T-cell (primary cell): ENCODE data around the gene RPL10A. TPM values are rescaled to one million over a fixed set of nuclear protein-coding genes. Genes with fewer than 3 reads are reported as not detected.

Experiments used
- ATAC-seq, 4 experiments: fragments of 200-7000 bp in 3 of 4; fragments of 150-1000 bp in 1 of 4; cut with Tn5 transposase; replicated peaks in 1 of 4; 1 replicate in 3 of 4; 2 replicates in 1 of 4; pipeline ENCODE4 v1.10.0; 2021; ENCODE audit warnings: moderate library complexity in 3 of 4, mild to moderate bottlenecking in 2 of 4, moderate number of reproducible peaks in 1 of 4
- CTCF ChIA-PET, 2 donors: fragments of 300-600 bp; sonication (Branson Sonifier 250); formaldehyde crosslinking; loops; one replicate each; lab custom pipeline; 2022; ENCODE audit warnings: antibody characterized with exemption in 2 of 2; lab: Charles Lee
- POLR2A ChIA-PET, 2 donors: fragments of 300-600 bp; sonication (Branson Sonifier 250); formaldehyde crosslinking; loops; one replicate each; lab custom pipeline; 2022; ENCODE audit warnings: antibody characterized with exemption in 2 of 2; lab: Charles Lee
- DNase-seq, 35 experiments: peaks; one replicate each; pipeline versions ENCODE4 v3.0.0 to v3.0.0-alpha.2; 2013 to 2023
- H3K27ac ChIP-seq: one replicate; pipeline ENCODE4 v1.5.1; 2013; ENCODE audit warnings: low read length
- H3K27me3 ChIP-seq, 2 experiments: replicated peaks in 1 of 2; 1 replicate in 1 of 2; 2 replicates in 1 of 2; pipeline versions ENCODE4 v1.6.1 to v1.7.0; 2013; ENCODE audit warnings: low read length in 1 of 2, mixed read lengths in 1 of 2; ENCODE audit not compliant: control insufficient read depth in 2 of 2, insufficient read depth in 2 of 2; ENCODE audit errors: extremely low read depth in 1 of 2
- H3K36me3 ChIP-seq, 2 donors: 1 replicate in 1 of 2; 2 replicates in 1 of 2; pipeline versions ENCODE4 v1.6.1 to v1.7.0; 2013; ENCODE audit warnings: low read length in 1 of 2; ENCODE audit not compliant: control insufficient read depth in 2 of 2, insufficient read depth in 1 of 2; ENCODE audit errors: extremely low read depth in 1 of 2
- H3K4me1 ChIP-seq, 2 experiments: 1 replicate in 1 of 2; 2 replicates in 1 of 2; pipeline versions ENCODE4 v1.6.1 to v1.7.0; 2013; ENCODE audit warnings: low read length in 2 of 2, mixed read lengths in 1 of 2; ENCODE audit not compliant: insufficient read depth in 2 of 2, control insufficient read depth in 1 of 2; ENCODE audit errors: extremely low read depth in 1 of 2
- H3K4me3 ChIP-seq, 2 donors: 1 replicate in 1 of 2; 2 replicates in 1 of 2; pipeline versions ENCODE4 v1.5.1 to v1.7.0; 2013; ENCODE audit warnings: mild to moderate bottlenecking in 2 of 2, low read length in 1 of 2, moderate library complexity in 1 of 2; ENCODE audit not compliant: control insufficient read depth in 1 of 2; ENCODE audit errors: extremely low read depth in 1 of 2
- H3K9me3 ChIP-seq: 2 replicates; pipeline ENCODE4 v1.7.0; 2013
- H3K27ac Mint-ChIP-seq, 2 donors: one replicate each; pipeline ENCODE4 v1.8.0; 2020 to 2021; ENCODE audit warnings: mild to moderate bottlenecking in 2 of 2, mixed read lengths in 2 of 2
- H3K27me3 Mint-ChIP-seq, 2 donors: one replicate each; pipeline ENCODE4 v1.8.0; 2021 to 2022; ENCODE audit warnings: mixed read lengths in 2 of 2
- H3K36me3 Mint-ChIP-seq: one replicate; pipeline ENCODE4 v1.8.0; 2021; ENCODE audit warnings: mixed read lengths
- H3K4me1 Mint-ChIP-seq, 3 donors: one replicate each; pipeline ENCODE4 v1.8.0; 2020 to 2022; ENCODE audit warnings: mixed read lengths in 3 of 3, mild to moderate bottlenecking in 1 of 3
- H3K4me3 Mint-ChIP-seq, 3 donors: one replicate each; pipeline ENCODE4 v1.8.0; 2020 to 2022; ENCODE audit warnings: mild to moderate bottlenecking in 3 of 3, mixed read lengths in 3 of 3, moderate library complexity in 3 of 3
- H3K9me3 Mint-ChIP-seq, 3 donors: one replicate each; pipeline ENCODE4 v1.8.0; 2020 to 2022; ENCODE audit warnings: mixed read lengths in 3 of 3
- WGBS: methylation state at CpG from one replicate; pipeline ENCODE4 v1.1.5; 2013; ENCODE audit warnings: missing lambda C conversion rate; ENCODE audit not compliant: insufficient coverage; 5-methylcytosine and 5-hydroxymethylcytosine counted together
- total RNA-seq, 35 experiments: library from RNA in 6 of 35; stranded (reverse) in 6 of 35; fragments of 120-200 nt in 1 of 35; gene quantifications; one replicate each; pipeline versions ENCODE4 v1.2.1 to v1.2.4 and lab custom pipeline; 2013 to 2026

Gene RPL10A
- total RNA-seq, 5 donors from 2014 or later (not counting 1 experiment from before 2014, with no cell fraction given): 1,890 to 2,203 (median 2,081) TPM

GRCh38 chr6:35475573-35475972 lies 7.4 kb downstream of the RPL10A start:
- ChIA-PET CTCF (no interaction called here), POLR2A (no interaction called here)
- no CpG with 5 or more reads among the region's 4 CpGs for WGBS
- H3K36me3 Mint-ChIP-seq: peaks cover 12% of the 10 kb centered on the region
- DNase-seq (no peak), ATAC-seq (peak in 1 of 4 experiments; percentile 6)
- H3K27me3 Mint-ChIP-seq: no peaks in the 10 kb centered on the region
- H3K27ac Mint-ChIP-seq: no peak overlapping the region
- H3K4me1 ChIP-seq: peaks cover 0 to 16% of the 10 kb centered on the region in 2 experiments
- H3K27ac ChIP-seq: no peak overlapping the region
- H3K4me3 ChIP-seq: no peak overlapping the region
- no peak overlapping the region for H3K4me3 Mint-ChIP-seq
- H3K9me3 ChIP-seq: no peaks in the 10 kb centered on the region
- H3K27me3 ChIP-seq: no peaks in the 10 kb centered on the region
- H3K36me3 ChIP-seq: peaks cover 3 to 27% of the 10 kb centered on the region in 2 donors
- H3K9me3 Mint-ChIP-seq: no peaks in the 10 kb centered on the region
- H3K4me1 Mint-ChIP-seq: peaks cover 7 to 19% (median 19%) of the 10 kb centered on the region in 3 donors

DNA sequence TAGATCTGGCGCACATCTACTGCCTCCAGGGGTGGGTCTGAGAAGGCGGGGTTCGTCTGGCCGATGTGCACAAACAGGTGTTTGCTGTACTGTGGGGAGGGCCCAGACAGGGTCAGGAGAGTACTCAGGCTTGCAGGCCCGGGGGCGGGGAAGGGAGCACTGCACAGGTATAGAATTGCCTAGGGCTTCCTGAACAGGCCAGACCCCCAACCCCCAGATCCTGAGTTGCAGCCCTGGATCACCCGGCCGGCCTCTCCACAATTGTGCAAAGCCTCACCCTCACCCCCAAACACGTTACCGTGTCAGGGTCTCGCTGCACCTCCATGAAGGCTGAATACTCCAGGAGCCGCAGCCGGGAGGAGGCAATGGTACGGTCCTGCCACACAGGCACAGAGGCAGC lies 7.8 kb downstream of the RPL10A start:
- peaks cover 7% of the 10 kb centered on the region for H3K36me3 Mint-ChIP-seq
- no peak overlapping the region for H3K4me3 Mint-ChIP-seq
- no peak overlapping the region for H3K27ac ChIP-seq
- no peaks in the 10 kb centered on the region for H3K27me3 Mint-ChIP-seq
- ATAC-seq: peak in 1 of 4 experiments; percentile 14
- H3K4me3 ChIP-seq: no peak overlapping the region
- H3K27ac Mint-ChIP-seq: peak overlapping the region in 1 of 2 donors; percentile 43
- no peaks in the 10 kb centered on the region for H3K9me3 Mint-ChIP-seq
- H3K4me1 Mint-ChIP-seq: peaks cover 2 to 15% (median 15%) of the 10 kb centered on the region in 3 donors
- no peak for DNase-seq
- 96% methylated on average over 11 of the region's 14 CpGs for WGBS
- ChIA-PET CTCF (no interaction called here), POLR2A (no interaction called here)
- peaks cover 0 to 12% of the 10 kb centered on the region in 2 experiments for H3K4me1 ChIP-seq
- no peaks in the 10 kb centered on the region for H3K9me3 ChIP-seq
- H3K27me3 ChIP-seq: no peaks in the 10 kb centered on the region
- peaks cover 3 to 22% of the 10 kb centered on the region in 2 donors for H3K36me3 ChIP-seq

DNA sequence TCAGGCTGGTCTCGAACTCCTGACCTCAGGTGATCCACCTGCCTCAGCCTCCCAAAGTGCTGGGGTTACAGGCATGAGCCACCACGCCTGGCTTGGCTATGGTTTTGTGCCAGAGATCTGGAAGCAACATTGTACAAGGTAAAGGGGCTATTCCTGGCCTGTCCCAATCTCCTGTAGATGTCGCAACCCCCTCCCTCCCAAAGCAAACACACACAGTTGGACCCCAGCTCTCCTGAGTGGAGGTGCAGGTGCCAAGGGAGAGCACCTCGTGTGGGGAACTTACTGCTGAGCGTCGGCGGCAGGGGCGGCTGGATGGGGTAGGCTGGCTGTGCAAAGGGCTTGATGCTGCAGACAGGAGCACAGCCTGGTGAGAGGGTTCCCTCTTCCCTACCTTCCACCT lies 8.8 kb downstream of the RPL10A start:
- Mint-ChIP-seq H3K36me3 (peaks cover 6% of the 10 kb centered on the region), H3K27ac (no peak overlapping the region), H3K4me3 (no peak overlapping the region), H3K9me3 (no peaks in the 10 kb centered on the region), H3K27me3 (no peaks in the 10 kb centered on the region), H3K4me1 (peaks cover 0 to 4% (median 4%) of the 10 kb centered on the region in 3 donors)
- Histone ChIP-seq H3K4me1 (peaks cover 0 to 2% of the 10 kb centered on the region in 2 experiments), H3K27me3 (no peaks in the 10 kb centered on the region), H3K4me3 (no peak overlapping the region), H3K9me3 (no peaks in the 10 kb centered on the region), H3K36me3 (peaks cover 3 to 18% of the 10 kb centered on the region in 2 donors), H3K27ac (no peak overlapping the region)
- 92% methylated on average over 2 of the region's 8 CpGs for WGBS
- DNase-seq (no peak), ATAC-seq (no peak)
- POLR2A ChIA-PET: no interaction called here
- CTCF ChIA-PET: interaction anchor here (0.7 kb wide), 2 partner anchors 157 to 258 kb away, joined by 3 to 5 read pairs; no protein-coding TSS in a partner anchor

DNA sequence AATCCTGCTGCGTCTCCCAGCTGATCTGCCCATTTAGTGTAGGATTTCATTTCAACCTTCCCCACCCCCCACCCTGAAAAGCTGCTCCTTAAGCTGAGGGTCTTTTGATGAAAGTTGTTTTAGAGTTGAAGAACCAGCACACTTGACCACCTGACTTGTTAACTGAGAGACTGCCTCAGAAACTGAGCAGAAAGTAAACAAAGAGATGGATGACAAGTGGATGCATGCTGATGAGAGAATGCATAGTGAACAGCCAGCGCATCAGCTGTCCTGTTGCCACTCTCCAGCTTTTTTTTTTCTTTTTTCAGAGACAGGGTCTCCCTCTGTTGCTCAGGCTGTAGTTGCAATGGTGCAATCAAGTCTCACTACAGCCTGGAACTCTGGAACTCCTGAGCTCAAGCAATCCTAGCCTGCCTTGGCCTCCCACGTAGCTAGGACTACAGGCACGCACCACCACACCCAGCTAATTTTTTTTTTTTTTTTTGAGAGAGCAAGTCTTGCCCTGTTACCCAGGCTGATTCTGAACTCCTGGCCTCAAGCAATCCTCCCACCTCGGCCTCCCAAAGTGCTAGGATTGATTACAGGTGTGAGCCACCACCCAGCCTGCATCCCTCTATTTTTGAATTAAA lies 9.5 kb downstream of the RPL10A start:
- Histone ChIP-seq H3K36me3 (peaks cover 3 to 12% of the 10 kb centered on the region in 2 donors), H3K4me3 (no peak overlapping the region), H3K4me1 (no peaks in the 10 kb centered on the region), H3K9me3 (no peaks in the 10 kb centered on the region), H3K27me3 (no peaks in the 10 kb centered on the region), H3K27ac (no peak overlapping the region)
- Mint-ChIP-seq H3K36me3 (peaks cover 6% of the 10 kb centered on the region), H3K27ac (no peak overlapping the region), H3K27me3 (no peaks in the 10 kb centered on the region), H3K9me3 (no peaks in the 10 kb centered on the region), H3K4me3 (no peak overlapping the region), H3K4me1 (no peaks in the 10 kb centered on the region)
- CTCF ChIA-PET: interaction anchor here in 1 of 2 donors (0.7 kb wide), 2 partner anchors 114 to 157 kb away, joined by 4 to 5 read pairs; no protein-coding TSS in a partner anchor
- ATAC-seq (no peak), DNase-seq (no peak)
- 82% methylated on average over 3 of the region's 5 CpGs for WGBS
- POLR2A ChIA-PET: interaction anchor here in 1 of 2 donors (0.5 kb wide), 1 partner anchor 54 kb away, joined by 3 read pairs; no protein-coding TSS in a partner anchor

- Mint-ChIP-seq H3K36me3 (peaks cover 6% of the 10 kb centered on the region), H3K9me3 (no peaks in the 10 kb centered on the region), H3K27me3 (no peaks in the 10 kb centered on the region), H3K4me3 (no peak overlapping the region), H3K4me1 (no peaks in the 10 kb centered on the region), H3K27ac (no peak overlapping the region)
- no peaks in the 10 kb centered on the region for H3K27me3 ChIP-seq
- H3K36me3 ChIP-seq: peaks cover 0 to 8% of the 10 kb centered on the region in 2 donors
- no peaks in the 10 kb centered on the region for H3K4me1 ChIP-seq
- CTCF ChIA-PET: no interaction called here
- 86% methylated on average over 3 of the region's 7 CpGs for WGBS
- no peak for ATAC-seq
- H3K4me3 ChIP-seq: no peak overlapping the region
- H3K9me3 ChIP-seq: no peaks in the 10 kb centered on the region
- no peak for DNase-seq
- POLR2A ChIA-PET: interaction anchor here in 1 of 2 donors (0.5 kb wide), 1 partner anchor 55 kb away, joined by 3 read pairs; no protein-coding TSS in a partner anchor
- no peak overlapping the region for H3K27ac ChIP-seq
These were observed 10.1 kb downstream of the RPL10A start for GRCh38 chr6:35478259-35478658.

GRCh38 chr6:35480176-35480575 lies 12.0 kb downstream of the RPL10A start:
- Mint-ChIP-seq H3K27me3 (no peaks in the 10 kb centered on the region), H3K4me3 (no peak overlapping the region), H3K27ac (no peak overlapping the region), H3K9me3 (no peaks in the 10 kb centered on the region), H3K36me3 (peaks cover 1% of the 10 kb centered on the region), H3K4me1 (no peaks in the 10 kb centered on the region)
- ChIA-PET POLR2A (no interaction called here), CTCF (no interaction called here)
- Histone ChIP-seq H3K36me3 (no peaks in the 10 kb centered on the region), H3K27ac (no peak overlapping the region), H3K9me3 (no peaks in the 10 kb centered on the region), H3K27me3 (peaks cover 0 to 3% of the 10 kb centered on the region in 2 experiments), H3K4me3 (no peak overlapping the region), H3K4me1 (no peaks in the 10 kb centered on the region)
- WGBS: 87% methylated on average over 3 of the region's 12 CpGs
- DNase-seq: no peak
- ATAC-seq: no peak
